Effector CD4-positive, alpha-beta T cell (primary cell): ENCODE measurements around the gene SBNO2.

ENCODE experiments used
- DNase-seq: peaks from one replicate; pipeline ENCODE4 v3.0.0-alpha.2; 2020

Gene SBNO2

GRCh38 chr19:1069009-1069779 is 104.9 kb downstream of the SBNO2 start:
- peak; percentile 66 for DNase-seq

GRCh38 chr19:1068009-1069001 is 105.8 kb downstream of the SBNO2 start:
- peak; percentile 52 for DNase-seq

- DNase-seq, result peak; percentile 74
These were observed 106.6 kb downstream of the SBNO2 start for GRCh38 chr19:1067341-1067957.

GRCh38 chr19:1066748-1067340 is 107.2 kb downstream of the SBNO2 start, which contains the start of gene ARHGAP45:
ARHGAP45 (plus strand) TSS chr19:1067167; CDS start chr19:1067406, 239 bp downstream.
- peak; percentile 77 for DNase-seq

GRCh38 chr19:1066251-1066747 is 107.8 kb downstream of the SBNO2 start:
- no peak for DNase-seq

GRCh38 chr19:1065606-1066109 is 108.4 kb downstream of the SBNO2 start:
- no peak for DNase-seq

GRCh38 chr19:1064661-1065605 is 109.1 kb downstream of the SBNO2 start:
- DNase-seq, result peak; percentile 61

GRCh38 chr19:1063909-1064660 is 110.0 kb downstream of the SBNO2 start:
- DNase-seq, result no peak

GRCh38 chr19:1063030-1063908 is 110.8 kb downstream of the SBNO2 start:
- DNase-seq, result peak; percentile 58

- no peak for DNase-seq
These were observed 111.6 kb downstream of the SBNO2 start for GRCh38 chr19:1062387-1063029.

GRCh38 chr19:1061987-1062386 is 112.1 kb downstream of the SBNO2 start:
- no peak for DNase-seq

GRCh38 chr19:1060689-1061088 is 113.4 kb downstream of the SBNO2 start:
- no peak for DNase-seq

GRCh38 chr19:1058112-1058511 is 116.0 kb downstream of the SBNO2 start:
- no peak for DNase-seq
